SK-N-SH (cell line): Measurements from ENCODE around the gene GALNT5. TPM values are rescaled to one million over a fixed set of nuclear protein-coding genes. Genes with fewer than 3 reads are reported as not detected.

Experiments
- CTCF ChIA-PET: fragments of 300-600, 350-600 bp; formaldehyde crosslinking; extraction: SDS; loops from one replicate; lab custom pipeline; 2021; lab: Yijun Ruan, JAX
- POLR2A ChIA-PET: fragments of 350-600 bp; sonication (Branson Sonifier 250); formaldehyde crosslinking; extraction: SDS; loops from one replicate; lab custom pipeline; 2020; ENCODE audit warnings: antibody characterized with exemption, inconsistent platforms; lab: Yijun Ruan, JAX
- DNase-seq: peaks from one replicate; pipeline ENCODE4 v3.0.0; 2012
- H2AFZ ChIP-seq: fragments of 200-600 bp; sonication (generic); 2 replicates; pipeline ENCODE4 v1.8.1; 2016; ENCODE audit warnings: antibody characterized with exemption, mild to moderate bottlenecking, low read depth
- H3F3A ChIP-seq: fragments of 200-600 bp; sonication (generic); replicated peaks from 2 replicates; pipeline ENCODE3; 2016; ENCODE audit warnings: antibody characterized with exemption, mild to moderate bottlenecking; ENCODE audit not compliant: insufficient read depth
- H3K27ac ChIP-seq, 2 experiments: fragments of 200-500 bp in 1 of 2; fragments of 200-600 bp in 1 of 2; sonication (Bioruptor generic) in 1 of 2; sonication (generic), shearing (Covaris generic) in 1 of 2; 2 replicates each; pipeline versions ENCODE4 v1.5.1 to v1.6.1; 2014 to 2016; ENCODE audit warnings: low read depth in 2 of 2, inconsistent platforms in 1 of 2, low read length in 1 of 2, mild to moderate bottlenecking in 1 of 2, mixed read lengths in 1 of 2
- H3K27me3 ChIP-seq: fragments of 200-600 bp; sonication (generic), shearing (Covaris generic); 2 replicates; pipeline ENCODE4 v1.6.1; 2016; ENCODE audit warnings: mixed run types; ENCODE audit not compliant: insufficient read depth
- H3K36me3 ChIP-seq, 2 experiments: fragments of 200-500 bp in 1 of 2; fragments of 200-600 bp in 1 of 2; sonication (Bioruptor generic) in 1 of 2; sonication (generic) in 1 of 2; replicated peaks in 1 of 2; 2 replicates each; pipeline versions ENCODE3 to v1.5.1; 2014 to 2016; ENCODE audit warnings: low read length in 1 of 2, mild to moderate bottlenecking in 1 of 2; ENCODE audit not compliant: insufficient read depth in 2 of 2, control insufficient read depth in 1 of 2
- H3K4me1 ChIP-seq, 2 experiments: fragments of 200-500 bp in 1 of 2; fragments of 200-600 bp in 1 of 2; sonication (Bioruptor generic) in 1 of 2; sonication (generic), shearing (Covaris generic) in 1 of 2; 2 replicates each; pipeline versions ENCODE4 v1.5.1 to v1.6.1; 2014 to 2016; ENCODE audit warnings: low read depth in 1 of 2, low read length in 1 of 2, mixed run types in 1 of 2; ENCODE audit not compliant: insufficient read depth in 2 of 2, control insufficient read depth in 1 of 2
- H3K4me2 ChIP-seq: fragments of 200-600 bp; sonication (generic), shearing (Covaris generic); 2 replicates; pipeline ENCODE4 v1.6.1; 2017; ENCODE audit warnings: mixed run types
- H3K4me3 ChIP-seq, 2 experiments: fragments of 200-500 bp in 1 of 2; fragments of 200-600 bp in 1 of 2; sonication (Bioruptor generic) in 1 of 2; sonication (generic), shearing (Covaris generic) in 1 of 2; 2 replicates each; pipeline versions ENCODE4 v1.5.1 to v1.8.1; 2014 to 2016; ENCODE audit warnings: low read depth in 2 of 2, inconsistent platforms in 1 of 2, low read length in 1 of 2, mild to moderate bottlenecking in 1 of 2, mixed read lengths in 1 of 2, moderate library complexity in 1 of 2
- H3K79me2 ChIP-seq: fragments of 200-600 bp; sonication (generic); 2 replicates; pipeline ENCODE4 v1.8.1; 2017; ENCODE audit warnings: mild to moderate bottlenecking; ENCODE audit not compliant: insufficient read depth
- H3K9ac ChIP-seq: fragments of 200-600 bp; sonication (generic); 2 replicates; pipeline ENCODE4 v1.6.1; 2017; ENCODE audit warnings: mixed run types
- H3K9me2 ChIP-seq: fragments of 200-600 bp; sonication (generic); 2 replicates; pipeline ENCODE4 v1.6.1; 2017; ENCODE audit warnings: mixed run types
- H3K9me3 ChIP-seq: fragments of 200-600 bp; sonication (generic); 2 replicates; pipeline ENCODE4 v1.6.1; 2017; ENCODE audit warnings: mixed run types, mild to moderate bottlenecking, moderate library complexity
- H4K20me1 ChIP-seq: fragments of 200-600 bp; sonication (generic); 2 replicates; pipeline ENCODE4 v1.6.1; 2017; ENCODE audit warnings: mild to moderate bottlenecking, mixed run types; ENCODE audit not compliant: insufficient read depth
- CHD2 ChIP-seq: fragments of 150-350 bp; IDR thresholded peaks from 2 replicates; pipeline ENCODE4 v1.6.1; 2018; ENCODE audit warnings: low read length; ENCODE audit not compliant: partially characterized antibody
- CTCF ChIP-seq: fragments of 200-600 bp; sonication (generic); IDR thresholded peaks from 2 replicates; pipeline ENCODE4 v1.6.1; 2017; ENCODE audit warnings: antibody characterized with exemption, mild to moderate bottlenecking, moderate library complexity
- EP300 ChIP-seq, 2 experiments: IDR thresholded peaks; 2 replicates each; pipeline versions ENCODE4 v1.4.0 to v1.6.1; 2012; ENCODE audit warnings: borderline replicate concordance in 1 of 2, low read depth in 1 of 2, low read length in 1 of 2
- EZH2phosphoT487 ChIP-seq: fragments of 200-600 bp; sonication (generic); IDR thresholded peaks from 2 replicates; pipeline ENCODE4 v1.6.1; 2017; ENCODE audit warnings: low read depth, mixed run types, mild to moderate bottlenecking, antibody characterized with exemption, moderate library complexity, borderline replicate concordance
- FOSL2 ChIP-seq: IDR thresholded peaks from 2 replicates; pipeline ENCODE4 v1.4.0; 2012; ENCODE audit warnings: low read depth, mild to moderate bottlenecking, moderate library complexity, borderline replicate concordance
- FOXM1 ChIP-seq: IDR thresholded peaks from 2 replicates; pipeline ENCODE4 v1.4.0; 2012; ENCODE audit warnings: low read depth, mild to moderate bottlenecking
- GABPA ChIP-seq: IDR thresholded peaks from 2 replicates; pipeline ENCODE4 v1.4.0; 2012; ENCODE audit warnings: low read depth, mild to moderate bottlenecking
- GATA2 ChIP-seq: sonication (generic); formaldehyde crosslinking; IDR thresholded peaks from 2 replicates; pipeline ENCODE4 v1.5.0; 2020; ENCODE audit warnings: mild to moderate bottlenecking, missing genetic modification reagents
- MXI1 ChIP-seq: IDR thresholded peaks from 2 replicates; pipeline ENCODE4 v1.6.1; 2012; ENCODE audit warnings: mild to moderate bottlenecking, low read depth, low read length, improper control_type of control experiment
- NFIC ChIP-seq: IDR thresholded peaks from 2 replicates; pipeline ENCODE4 v1.4.0; 2012; ENCODE audit warnings: borderline replicate concordance
- NRF1 ChIP-seq: IDR thresholded peaks from 2 replicates; pipeline ENCODE4 v1.6.1; 2012; ENCODE audit warnings: low read depth, mild to moderate bottlenecking, low read length
- POLR2AphosphoS5 ChIP-seq: IDR thresholded peaks from 2 replicates; pipeline ENCODE4 v1.6.1; 2012; ENCODE audit warnings: low read depth, low read length
- RAD21 ChIP-seq: IDR thresholded peaks from 2 replicates; pipeline ENCODE4 v1.6.1; 2012; ENCODE audit warnings: mild to moderate bottlenecking, low read length
- RCOR1 ChIP-seq: fragments of 150-350 bp; IDR thresholded peaks from 2 replicates; pipeline ENCODE4 v1.6.1; 2017; ENCODE audit warnings: antibody characterized with exemption, low read length
- REST ChIP-seq: IDR thresholded peaks from 2 replicates; pipeline ENCODE4 v1.6.1; 2012; ENCODE audit warnings: mild to moderate bottlenecking, low read depth, low read length, moderate library complexity
- RFX5 ChIP-seq: IDR thresholded peaks from 2 replicates; pipeline ENCODE4 v1.6.1; 2012; ENCODE audit warnings: mild to moderate bottlenecking, improper control_type of control experiment, low read length
- SIN3A ChIP-seq: IDR thresholded peaks from 2 replicates; pipeline ENCODE4 v1.6.1; 2012; ENCODE audit warnings: low read depth, mild to moderate bottlenecking, low read length, moderate library complexity, borderline replicate concordance
- SMC3 ChIP-seq: IDR thresholded peaks from 2 replicates; pipeline ENCODE4 v1.6.1; 2012; ENCODE audit warnings: low read depth, low read length, improper control_type of control experiment
- TEAD4 ChIP-seq: IDR thresholded peaks from 2 replicates; pipeline ENCODE4 v1.4.0; 2012; ENCODE audit warnings: mild to moderate bottlenecking, borderline replicate concordance; ENCODE audit not compliant: insufficient read depth
- YY1 ChIP-seq: IDR thresholded peaks from 2 replicates; pipeline ENCODE4 v1.4.0; 2012; ENCODE audit warnings: low read depth, mild to moderate bottlenecking
- ZBTB33 ChIP-seq: IDR thresholded peaks from 2 replicates; pipeline ENCODE4 v1.4.0; 2012; ENCODE audit warnings: low read depth, borderline replicate concordance
- WGBS: methylation state at CpG from one replicate; pipeline ENCODE4 v1.1.6; 2017; ENCODE audit warnings: low lambda C conversion rate; 5-methylcytosine and 5-hydroxymethylcytosine counted together
- polyA plus RNA-seq, 3 experiments: library from polyadenylated mRNA; depleted of rRNA; stranded (reverse); fragments of >200 nt; gene quantifications; 2 replicates each; pipeline ENCODE4 v1.2.3, GENCODE V29; 2012

GALNT5 gene
- polyA plus RNA-seq, 1 of the 3 experiments (the other 2 are of a cell fraction), result 10.4 TPM

GRCh38 chr2:157302492-157303099 lies 45.1 kb downstream of the GALNT5 start:
- Histone ChIP-seq H3K9ac (no peak overlapping the region), H3K9me2 (no peaks in the 10 kb centered on the region), H3F3A (no peaks in the 10 kb centered on the region), H3K27me3 (no peaks in the 10 kb centered on the region), H3K27ac (no peak overlapping the region), H3K4me2 (no peak overlapping the region), H3K4me1 (0 out of 4 replicates have a peak, but pooled peaks cover 0 to 3% of the 10 kb centered on the region in 2 experiments), H3K4me3 (peak overlapping the region in 1 of 2 experiments; percentile 14; a peak in 1 of 4 replicates), H3K9me3 (no peaks in the 10 kb centered on the region), H2AFZ (no peak overlapping the region), H4K20me1 (no peaks in the 10 kb centered on the region), H3K79me2 (no peaks in the 10 kb centered on the region), H3K36me3 (no peaks in the 10 kb centered on the region)
- DNase-seq, result peak; percentile 37
- POLR2A ChIA-PET, result interaction anchor here (0.9 kb wide), 1 partner anchor 34 kb away, joined by 3 read pairs; no protein-coding TSS in a partner anchor
- 23% methylated on average over 9 of the region's 9 CpGs for WGBS
- peak; percentile 81 for TF ChIP-seq RAD21
- peak; percentile 88 for TF ChIP-seq CTCF
- peak; percentile 54 for TF ChIP-seq SMC3
- no peak for TF ChIP-seq CHD2
- no peak for TF ChIP-seq RFX5
- no peak for TF ChIP-seq FOXM1
- no peak for TF ChIP-seq MXI1
- TF ChIP-seq GABPA, result no peak
- TF ChIP-seq POLR2AphosphoS5, result no peak
- TF ChIP-seq FOSL2, result no peak
- TF ChIP-seq EP300 (IDR thresholded peaks at IDR 0.05; ENCODE audit: borderline replicate concordance in 1 of 2, low read depth in 1 of 2, low read length in 1 of 2), result no peak
- TF ChIP-seq YY1, result no peak
- no peak for TF ChIP-seq SIN3A
- no peak for TF ChIP-seq REST
- TF ChIP-seq NFIC, result no peak
- no peak for TF ChIP-seq TEAD4
- no peak for TF ChIP-seq EZH2phosphoT487
- TF ChIP-seq NRF1, result no peak
- TF ChIP-seq RCOR1, result no peak
- no peak for TF ChIP-seq ZBTB33
- no peak for TF ChIP-seq GATA2
- CTCF ChIA-PET, result interaction anchor here (0.6 to 11.6 kb wide), 35 partner anchors 9 to 1974 kb away, joined by 3 to 123 read pairs (median 4); partner anchors contain the start of genes CYTIP and ERMN
